ENCODE data around the gene GPI.
"Not testable (repeated sequence)": the region's sequence is repeated elsewhere in the genome, so short reads cannot be mapped to it uniquely, and the experiment has no call there.

Gene GPI

DNA sequence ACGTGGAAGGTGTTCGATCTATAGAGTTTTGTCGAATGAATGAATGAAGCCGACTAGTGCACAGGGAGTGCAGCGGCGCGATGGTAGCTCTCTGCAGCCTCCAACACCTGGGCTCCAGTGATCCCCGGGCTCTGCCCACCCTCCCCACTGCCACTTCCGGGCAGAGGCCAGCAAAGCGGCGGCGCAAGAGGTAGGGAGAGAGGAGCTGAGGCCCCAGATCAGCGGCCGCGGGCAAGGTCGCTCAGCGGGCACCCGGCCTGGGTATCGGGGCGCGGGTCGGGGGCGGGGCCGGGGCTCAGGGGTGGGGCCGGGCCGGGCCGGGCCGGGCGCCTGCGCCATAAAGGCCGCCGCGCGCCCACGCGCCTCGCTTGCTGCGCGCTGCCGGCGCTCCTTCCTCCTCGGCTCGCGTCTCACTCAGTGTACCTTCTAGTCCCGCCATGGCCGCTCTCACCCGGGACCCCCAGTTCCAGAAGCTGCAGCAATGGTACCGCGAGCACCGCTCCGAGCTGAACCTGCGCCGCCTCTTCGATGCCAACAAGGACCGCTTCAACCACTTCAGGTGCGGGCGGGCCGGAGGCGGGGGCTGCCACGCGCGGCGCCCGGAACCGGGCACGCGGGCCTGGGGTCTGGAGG lies at the start of gene GPI:
Gene GPI, plus strand, starts transcription at position 367 of the 633 bp plus-strand sequence. Its CDS starts 71 bp downstream, at position 438.
- peak; percentile 78 for DNase-seq (ENCODE audit: low read depth)

DNA sequence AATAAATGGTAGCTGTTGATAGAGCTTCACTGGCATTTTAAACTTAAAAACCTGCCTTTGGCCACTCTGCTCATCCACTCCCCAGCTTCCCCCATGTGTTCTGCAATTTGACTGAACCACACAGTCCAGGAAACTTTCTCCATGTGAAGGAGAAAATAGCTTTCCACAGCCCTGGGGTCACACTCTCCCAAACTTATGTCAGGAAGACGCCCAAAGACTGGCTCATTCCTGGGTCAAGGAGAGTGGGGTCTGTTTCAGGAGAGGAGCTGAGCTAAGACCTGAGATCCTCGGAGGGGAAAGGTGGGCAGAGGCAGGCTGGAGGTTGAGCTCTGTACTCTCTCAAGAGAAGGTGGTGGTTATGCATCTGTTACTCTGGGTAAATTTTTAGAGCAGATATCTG lies 48.7 kb upstream of the GPI start:
- DNase-seq (ENCODE audit: low read depth) = no peak

DNA sequence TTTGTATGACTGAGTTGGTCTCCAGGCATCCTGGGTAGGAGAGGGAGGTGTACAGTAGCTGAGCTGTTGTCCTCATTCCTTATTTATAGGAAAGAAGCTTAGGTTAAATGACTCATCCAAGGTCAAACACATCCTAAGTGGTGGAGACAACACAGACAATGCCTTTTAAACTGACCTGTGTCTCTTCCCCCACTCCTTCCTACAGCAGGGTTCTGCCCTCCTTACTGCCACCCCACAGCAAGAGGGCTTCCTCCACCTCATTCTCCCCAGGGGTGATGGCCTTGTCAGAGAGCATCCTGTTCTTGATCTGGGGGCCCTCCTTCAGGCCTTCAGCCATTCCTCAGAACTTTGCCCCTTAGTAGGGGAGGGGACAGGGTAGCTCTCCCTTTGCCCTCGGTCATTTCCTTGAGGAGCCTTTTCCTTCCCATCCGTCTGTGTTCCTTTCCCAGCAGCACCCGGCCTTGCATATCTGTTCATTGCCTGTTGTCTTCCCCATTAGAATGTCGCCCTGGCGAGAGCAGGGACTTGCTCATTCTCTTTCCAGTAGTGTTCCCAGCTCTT lies 48.2 kb upstream of the GPI start:
- DNase-seq (ENCODE audit: low read depth) = no peak

DNA sequence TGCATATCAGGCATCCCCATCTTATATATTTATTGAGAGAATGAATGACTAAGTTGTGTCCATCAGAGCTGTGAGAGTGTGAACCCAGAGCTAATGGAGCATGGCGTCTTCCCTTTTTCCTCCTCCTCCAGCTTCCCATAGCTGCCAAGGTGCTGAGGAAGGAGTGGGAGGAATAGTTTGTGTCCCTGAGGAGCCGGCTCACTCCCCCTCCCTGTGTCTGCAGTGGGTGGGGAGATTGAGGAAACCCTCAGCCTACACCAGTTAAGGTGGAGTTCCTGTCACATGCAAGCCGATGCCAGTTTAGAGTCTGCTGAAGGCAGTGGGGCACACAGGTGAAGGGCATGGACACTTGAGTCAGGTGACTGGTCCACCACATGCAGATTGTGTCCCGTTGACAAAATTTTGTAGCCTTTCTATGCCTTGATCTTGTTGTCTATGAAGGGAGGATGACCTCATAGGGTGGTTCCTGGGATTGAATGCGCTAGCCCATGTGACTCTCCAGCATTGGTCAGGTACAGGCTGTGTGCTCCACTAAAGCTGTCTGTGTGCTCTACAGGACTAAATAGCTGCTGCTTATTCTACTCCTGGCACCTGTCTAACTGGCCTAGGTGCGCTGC lies 47.6 kb upstream of the GPI start:
- DNase-seq (ENCODE audit: low read depth) = no peak

DNA sequence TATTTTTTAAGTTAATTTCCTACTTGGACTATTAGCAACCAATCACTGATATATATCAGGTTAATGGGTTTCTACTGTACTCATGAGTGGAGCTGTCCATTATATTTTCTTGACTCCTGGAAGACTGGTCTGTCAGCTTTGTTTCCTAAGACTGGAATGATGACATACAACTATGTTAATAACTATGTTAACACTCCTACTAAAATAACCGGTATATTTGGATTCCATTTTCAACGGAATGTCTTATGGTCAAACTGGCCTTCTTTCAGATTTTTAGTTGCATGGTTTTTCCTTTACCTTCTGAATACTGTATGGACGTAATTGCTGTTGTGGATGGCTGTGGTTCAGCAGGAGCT lies 45.8 kb upstream of the GPI start:
- no peak for DNase-seq (ENCODE audit: low read depth)

DNA sequence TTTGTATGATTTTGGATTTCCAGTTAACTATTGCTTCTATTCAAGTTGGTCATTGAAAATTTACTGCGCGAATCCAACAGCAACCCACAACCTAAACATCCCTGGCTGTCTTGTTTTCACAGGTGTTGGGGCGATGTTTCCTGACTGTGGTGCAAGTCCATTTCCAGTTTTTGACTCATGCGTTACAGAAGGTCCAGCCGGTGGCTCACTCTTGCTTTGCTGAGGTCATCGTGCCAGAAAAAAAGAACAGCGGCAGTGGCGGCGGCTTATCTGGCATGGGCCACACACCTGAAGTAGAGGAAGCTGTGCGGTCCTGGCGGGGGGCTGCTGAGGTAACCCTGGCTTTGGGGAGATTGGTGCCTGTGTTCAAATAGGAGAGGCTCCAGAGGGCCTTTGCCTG lies 45.2 kb upstream of the GPI start:
- DNase-seq (ENCODE audit: low read depth) = no peak

DNA sequence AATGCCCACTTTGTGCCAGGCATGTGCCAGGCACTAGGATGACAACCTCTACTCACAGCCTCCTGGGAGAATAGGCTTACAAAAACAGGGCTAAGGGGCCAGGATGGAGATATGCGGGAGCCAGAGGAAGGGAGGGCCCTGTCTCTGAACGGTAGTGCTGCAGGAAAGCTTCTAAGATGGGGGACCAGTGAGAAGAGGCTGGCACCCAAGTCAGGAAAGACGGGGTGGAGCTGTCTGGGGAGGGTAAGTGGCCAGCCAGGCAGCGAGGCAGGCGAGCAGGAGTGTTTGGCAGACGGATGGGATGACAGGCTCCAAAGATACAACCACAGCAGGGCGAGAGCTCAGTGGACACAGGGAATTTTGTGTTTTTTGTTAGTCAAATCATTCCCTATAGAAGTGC lies 44.7 kb upstream of the GPI start:
- no peak for DNase-seq (ENCODE audit: low read depth)

DNA sequence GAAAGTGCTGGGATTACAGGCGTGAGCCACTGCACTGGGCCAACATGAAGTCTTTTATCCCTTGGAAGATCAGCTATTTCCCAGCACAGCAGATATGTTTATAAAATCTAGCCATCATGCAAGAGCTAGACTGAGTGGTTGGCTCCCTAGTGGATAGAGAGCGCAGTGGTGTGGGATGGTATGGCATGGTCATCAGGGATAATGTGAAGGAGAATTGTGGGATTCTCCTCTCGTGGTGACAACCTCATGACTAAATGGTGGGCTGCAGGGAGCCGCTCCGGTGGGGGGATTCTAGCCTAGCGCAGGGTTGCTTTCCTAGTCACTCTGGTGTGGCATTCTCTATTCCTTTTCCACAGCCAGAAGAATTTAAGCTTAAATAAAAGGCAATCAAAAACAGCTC lies 43.3 kb upstream of the GPI start:
- no peak for DNase-seq (ENCODE audit: low read depth)

DNA sequence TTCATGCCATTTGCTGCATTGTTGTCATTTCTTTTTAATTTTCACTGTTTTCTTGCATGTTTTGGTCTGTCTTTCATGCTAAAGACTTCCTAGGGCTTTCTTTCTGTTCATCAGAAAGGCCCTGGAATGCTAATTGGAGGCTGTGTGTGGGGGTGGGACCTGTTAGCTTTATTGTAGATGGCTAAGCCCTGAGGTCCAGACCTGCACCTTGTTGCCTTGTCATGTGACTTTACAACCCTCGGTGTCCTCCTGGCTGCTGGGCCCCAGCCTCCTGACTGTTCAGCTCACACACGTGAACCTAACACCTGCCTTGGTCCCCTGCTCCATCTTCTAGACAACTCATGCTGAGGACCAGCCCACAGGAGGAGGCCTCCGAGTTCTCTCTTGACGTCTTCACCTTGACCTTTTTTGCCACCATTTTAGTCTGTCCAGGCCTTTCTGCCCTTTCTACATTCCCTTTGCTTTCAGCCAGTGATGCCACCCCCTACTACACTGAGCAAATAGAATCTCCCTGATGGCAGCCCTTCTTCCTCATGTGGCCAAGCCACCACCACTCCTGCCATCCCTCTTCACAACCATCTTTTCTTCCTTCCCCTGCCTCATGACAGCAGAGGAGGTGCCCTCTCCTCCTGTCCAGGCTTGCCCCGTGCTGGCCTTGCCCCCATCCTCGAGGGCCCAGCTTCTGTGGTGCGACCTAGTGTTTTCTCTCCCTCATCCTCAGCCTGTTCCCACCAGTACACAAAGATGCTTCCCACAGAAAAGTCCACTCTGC lies 41.4 kb upstream of the GPI start:
- DNase-seq (ENCODE audit: low read depth) = no peak

DNA sequence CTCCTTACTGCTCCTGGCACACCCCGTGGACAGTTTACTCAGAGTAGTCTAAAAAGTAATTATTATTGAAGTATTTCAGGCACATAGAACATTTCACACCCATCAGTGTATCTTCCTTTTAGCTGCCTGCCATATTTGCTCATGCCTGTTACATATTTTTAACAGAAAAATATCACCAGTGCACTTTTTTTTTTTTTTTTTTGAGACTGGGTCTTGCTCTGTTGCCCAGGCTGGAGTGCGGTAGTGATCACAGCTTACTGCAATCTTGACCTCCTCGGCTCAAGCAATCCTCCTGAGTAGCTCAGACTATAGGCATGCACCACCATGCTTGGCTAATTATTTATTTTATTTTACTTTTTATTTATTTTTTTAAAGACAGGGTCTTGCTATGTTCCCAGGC lies 40.7 kb upstream of the GPI start:
- DNase-seq (ENCODE audit: low read depth) = no peak

DNA sequence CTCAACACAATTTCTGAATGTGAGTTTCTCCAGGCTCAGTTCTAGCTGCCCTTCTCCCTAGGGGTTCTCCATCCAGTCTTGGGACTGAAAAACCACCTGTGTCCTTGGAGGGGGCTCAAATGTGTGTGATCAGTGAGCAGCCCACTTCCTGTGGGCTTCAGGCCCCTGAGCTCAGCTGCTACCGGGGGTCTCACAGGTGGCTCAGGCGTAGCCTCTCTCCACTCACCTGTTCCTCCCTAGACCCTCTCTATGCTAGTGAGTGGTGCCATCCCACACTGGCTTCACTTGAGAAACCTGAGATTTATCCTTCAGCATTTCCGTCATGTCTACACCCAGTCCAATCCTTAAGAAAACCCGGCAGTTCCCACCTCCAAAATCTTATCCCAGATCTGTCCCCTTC lies 39.8 kb upstream of the GPI start:
- DNase-seq (ENCODE audit: low read depth) = no peak

DNA sequence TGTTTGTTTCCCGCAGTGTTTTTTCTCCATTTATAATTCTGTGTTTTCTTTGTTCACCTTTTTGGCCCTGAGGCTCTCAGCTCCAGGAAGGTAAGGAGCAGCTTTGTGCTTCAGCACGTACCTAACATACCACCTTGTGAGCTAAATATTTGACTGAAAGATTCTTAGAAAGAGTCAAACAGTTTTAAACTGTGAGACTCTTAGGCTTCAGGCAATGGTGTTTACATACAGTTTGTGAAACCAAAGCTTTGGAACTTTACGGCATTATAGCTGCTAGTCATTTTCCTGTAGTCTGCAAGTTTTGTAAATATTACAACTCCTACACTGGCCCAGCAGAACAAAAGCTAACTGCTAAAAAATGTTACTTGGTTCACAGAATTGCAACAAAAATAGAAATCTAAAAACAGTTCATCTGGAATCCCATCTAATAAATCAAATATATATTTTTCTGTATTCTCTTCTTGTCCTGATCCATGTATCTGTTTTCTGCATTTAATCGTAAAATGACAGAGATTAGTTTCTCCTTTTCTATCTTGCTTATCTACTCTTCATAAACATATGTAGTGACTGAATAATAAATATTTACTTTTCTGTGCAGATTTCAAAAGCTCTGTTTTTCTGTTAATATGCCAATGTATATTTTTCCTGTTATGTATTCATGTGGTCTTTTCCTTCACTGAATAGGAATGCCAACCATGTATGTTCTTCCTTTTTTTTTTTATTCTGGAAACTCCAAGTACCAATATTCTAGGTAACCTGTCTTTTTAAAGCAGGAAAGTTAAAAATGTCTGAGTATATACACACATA lies 38.8 kb upstream of the GPI start:
- DNase-seq (ENCODE audit: low read depth) = no peak

DNA sequence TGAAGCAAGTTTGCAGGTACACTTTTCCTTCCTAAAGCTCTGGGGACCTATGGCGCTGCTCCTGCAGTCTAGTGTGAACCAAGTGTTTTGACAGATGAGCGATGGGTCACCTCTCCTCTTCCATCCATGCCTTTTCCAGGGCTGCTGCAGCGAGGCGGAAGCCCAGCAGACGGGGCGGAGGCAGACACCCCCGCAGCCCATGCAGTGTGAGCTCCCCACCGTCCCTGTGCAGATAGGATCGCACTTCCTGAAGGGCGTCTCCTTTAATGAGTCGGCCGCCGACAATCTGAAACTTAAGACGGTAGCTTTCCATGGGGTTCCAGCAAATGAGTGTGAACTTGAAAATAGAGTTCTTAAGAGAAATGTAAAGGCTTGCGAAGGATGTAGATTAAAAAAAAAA lies 37.1 kb upstream of the GPI start:
- no peak for DNase-seq (ENCODE audit: low read depth)

DNA sequence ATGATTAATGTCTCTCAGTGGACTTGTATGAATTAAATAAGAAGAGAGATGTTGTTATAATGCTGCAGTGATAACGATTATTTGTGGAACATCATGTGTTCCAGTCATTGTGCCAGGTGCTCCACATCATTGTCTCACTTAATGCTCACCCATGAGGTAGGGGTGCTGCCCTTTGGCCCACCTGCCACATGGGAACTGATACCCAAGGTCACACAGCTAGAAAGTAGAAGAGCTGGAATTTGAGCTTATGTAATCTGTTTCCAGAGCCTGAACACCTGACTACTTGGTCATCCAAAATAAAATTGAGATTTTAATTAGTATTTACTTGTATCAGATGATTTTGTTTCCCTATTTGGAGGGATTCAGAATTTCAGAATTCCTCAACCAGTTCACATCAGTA lies 36.0 kb upstream of the GPI start:
- no peak for DNase-seq (ENCODE audit: low read depth)

DNA sequence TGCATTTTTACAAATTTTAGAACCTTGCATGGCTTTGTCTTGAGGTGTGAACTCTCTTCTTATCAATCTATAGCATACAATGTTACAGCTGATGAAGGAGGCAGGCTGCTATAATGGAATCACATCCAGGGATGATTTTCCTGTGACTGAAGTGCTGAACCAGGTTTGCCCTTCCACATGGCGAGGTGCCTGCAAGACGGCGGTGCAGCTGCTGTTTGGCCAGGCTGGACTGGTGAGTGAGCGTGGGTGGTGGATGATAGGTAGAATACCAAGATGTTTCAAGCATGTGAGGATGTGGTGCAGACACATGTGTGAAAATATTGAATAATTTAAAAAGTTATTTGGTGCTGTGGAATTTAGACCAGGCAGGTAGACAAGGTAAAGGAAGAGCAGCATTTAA lies 34.9 kb upstream of the GPI start:
- DNase-seq (ENCODE audit: low read depth) = no peak

DNA sequence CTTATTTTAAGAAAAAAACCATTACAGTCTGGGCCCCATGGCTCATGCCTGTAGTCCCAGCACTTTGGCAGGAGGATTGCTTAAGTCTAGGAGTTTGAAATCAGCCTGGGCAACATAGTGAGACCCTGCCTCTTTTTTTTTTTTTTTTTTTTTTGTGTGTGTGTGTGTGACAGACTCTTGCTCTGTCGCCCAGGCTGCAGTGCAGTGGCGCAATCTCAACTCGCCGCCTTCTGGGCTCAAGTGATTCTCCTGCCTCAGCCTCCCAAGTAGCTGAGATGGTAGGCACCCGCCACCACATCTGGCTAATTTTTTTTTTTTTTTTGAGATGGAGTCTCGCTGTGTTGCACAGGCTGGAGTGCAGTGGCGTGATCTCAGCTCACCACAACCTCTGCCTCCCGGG lies 34.4 kb upstream of the GPI start:
- DNase-seq (ENCODE audit: low read depth) = not testable (repeated sequence)

DNA sequence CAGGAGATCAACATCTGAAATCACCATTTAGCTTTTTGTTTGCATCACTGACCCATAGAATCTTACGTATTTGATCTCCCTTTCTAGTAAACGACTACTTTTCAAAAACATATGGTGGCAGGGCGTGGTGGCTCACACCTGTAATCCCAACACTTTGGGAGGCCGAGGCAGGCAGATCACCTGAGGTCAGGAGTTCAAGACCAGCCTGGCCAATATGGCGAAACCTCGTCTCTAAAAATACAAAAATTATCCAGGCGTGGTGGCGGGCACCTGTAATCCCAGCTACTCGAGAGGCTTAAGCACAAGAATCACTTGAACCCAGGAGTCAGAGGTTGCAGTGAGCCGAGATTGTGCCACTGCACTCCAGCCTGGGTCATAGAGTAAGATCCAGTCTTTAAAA lies 33.4 kb upstream of the GPI start:
- not testable (repeated sequence) for DNase-seq (ENCODE audit: low read depth)

DNA sequence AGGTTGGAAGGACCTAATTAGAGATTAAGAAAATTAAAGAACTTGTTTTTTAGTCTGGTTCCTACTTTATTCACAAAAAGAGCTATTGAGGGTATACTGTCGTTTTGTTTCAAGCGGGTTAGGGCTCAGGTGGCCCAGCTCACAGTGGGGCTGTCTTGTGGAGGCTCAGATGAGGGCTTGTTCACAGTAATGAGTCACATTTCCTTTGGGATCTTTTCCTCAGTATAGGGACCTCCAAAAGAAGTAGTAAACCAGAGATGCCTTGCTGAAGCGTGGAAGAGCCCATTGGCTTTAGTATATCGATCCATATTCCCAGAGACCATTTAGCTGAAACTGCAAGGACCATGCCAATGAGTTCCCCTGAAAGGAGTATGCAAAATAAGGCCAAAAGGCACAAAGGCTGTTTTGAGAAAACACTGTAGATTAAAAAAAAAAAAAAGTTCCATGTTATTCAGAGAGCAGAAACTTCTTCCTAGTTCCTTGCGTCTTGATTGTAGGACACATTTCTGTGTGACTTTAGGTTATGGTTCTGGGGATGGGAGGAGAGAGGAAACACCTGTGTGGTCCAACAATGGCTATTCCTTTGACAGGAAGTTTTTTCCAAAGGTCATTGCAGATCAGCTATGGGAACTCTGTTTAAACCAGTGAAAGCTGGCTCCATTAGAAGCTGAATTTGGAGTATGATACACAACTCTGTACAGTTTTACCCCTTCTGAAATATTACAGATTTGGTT lies 32.8 kb upstream of the GPI start:
- DNase-seq (ENCODE audit: low read depth) = no peak

DNA sequence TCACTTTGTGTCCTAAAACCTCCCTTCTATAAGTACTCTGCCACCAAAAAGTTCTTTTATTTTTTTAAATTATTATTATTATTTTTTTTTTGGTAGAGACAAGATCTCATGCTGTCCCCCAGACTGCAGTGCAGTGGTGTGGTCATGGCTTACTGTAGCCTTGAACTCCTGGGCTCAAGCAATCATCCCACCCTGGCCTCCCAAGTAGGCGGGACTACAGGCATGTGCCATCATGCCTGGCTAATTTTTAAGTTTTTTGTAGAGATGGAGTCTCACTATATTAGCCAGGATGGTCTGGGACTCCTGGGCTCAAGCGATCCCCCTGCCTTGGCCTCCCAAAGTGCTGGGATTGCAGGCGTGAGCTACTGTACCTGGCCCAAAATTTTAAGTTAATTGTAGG lies 29.1 kb upstream of the GPI start:
- DNase-seq (ENCODE audit: low read depth) = no peak

DNA sequence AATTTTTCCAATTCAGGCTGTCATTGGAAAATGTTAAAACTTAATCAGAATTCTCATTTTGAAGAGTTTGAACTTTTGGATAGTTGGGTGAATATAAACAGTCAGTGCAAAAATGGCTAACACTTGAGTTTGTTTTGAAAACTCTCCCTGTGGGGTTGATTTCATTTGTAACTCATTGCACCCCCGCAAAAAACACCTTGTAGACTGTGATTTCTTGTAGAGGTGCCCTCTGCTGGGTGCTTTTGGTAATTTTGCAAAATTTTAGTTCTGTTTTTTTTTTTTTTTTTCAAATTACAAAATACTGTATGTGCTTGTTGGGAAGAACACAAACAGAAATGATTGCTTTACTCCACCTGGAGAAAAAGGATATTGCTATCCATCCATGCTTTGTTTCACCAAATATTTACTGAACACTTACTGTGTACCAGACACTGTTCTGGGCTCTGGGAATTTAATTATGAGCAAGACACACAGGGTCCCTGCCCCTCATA lies 28.2 kb upstream of the GPI start:
- no peak for DNase-seq (ENCODE audit: low read depth)

DNA sequence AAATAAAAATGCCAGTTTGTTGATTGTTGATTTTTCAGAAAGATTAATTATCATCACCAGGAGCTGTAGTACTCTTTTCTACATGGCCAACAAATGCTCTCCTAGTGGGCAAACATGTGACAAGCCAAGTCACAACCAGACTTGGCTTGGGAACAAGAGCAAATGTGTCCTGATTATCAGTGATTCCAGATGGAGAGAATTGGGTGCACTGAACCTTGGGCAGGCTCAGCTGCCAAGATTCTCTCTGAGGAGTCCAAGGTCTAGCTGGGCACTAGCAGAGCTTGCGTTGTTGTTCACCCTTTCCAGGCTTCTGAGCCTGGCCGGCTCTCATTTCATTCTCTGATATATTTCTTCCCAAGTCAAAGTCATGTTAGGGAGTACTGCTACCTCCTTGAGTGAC lies 27.3 kb upstream of the GPI start:
- DNase-seq (ENCODE audit: low read depth) = no peak

Data from activated T-cell treated with anti-CD3 and anti-CD28 coated beads for 48 hours (primary cell).